ENCODE data around the gene SYCP2L.
"Not testable (repeated sequence)": the region's sequence is repeated elsewhere in the genome, so short reads cannot be mapped to it uniquely, and the experiment has no call there.

DNA sequence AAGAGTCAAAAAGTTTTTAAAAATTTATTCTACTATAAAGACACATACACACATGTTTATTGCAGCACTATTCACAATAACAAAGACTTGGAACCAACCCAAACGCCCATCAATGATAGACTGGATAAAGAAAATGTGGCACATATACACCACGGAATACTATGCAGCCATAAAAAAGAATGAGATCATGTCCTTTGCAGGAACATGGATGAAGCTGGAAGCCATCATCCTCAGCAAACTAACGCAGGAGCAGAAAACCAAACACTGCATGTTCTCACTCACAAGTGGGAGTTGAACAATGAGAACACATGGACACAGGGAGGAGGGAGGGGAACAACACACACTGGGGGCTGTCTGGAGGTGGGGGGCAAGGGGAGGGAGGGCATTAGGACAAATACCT lies 20.1 kb upstream of the SYCP2L start:
- not testable (repeated sequence) for TF ChIP-seq CEBPB, CBX3, EGR1 (IDR thresholded peaks at IDR 0.05; ENCODE audit: low read depth)
